CD8-positive, alpha-beta memory T cell (primary cell): ENCODE data around the gene DYRK4. TPM values are rescaled to one million over a fixed set of nuclear protein-coding genes. Genes with fewer than 3 reads are reported as not detected.

Source experiments
- CTCF ChIA-PET: fragments of 350-600 bp; sonication (Branson Sonifier 250); formaldehyde crosslinking; loops from one replicate; lab custom pipeline; 2021; ENCODE audit warnings: antibody characterized with exemption; lab: Charles Lee
- POLR2A ChIA-PET: fragments of 350-600 bp; sonication (Branson Sonifier 250); formaldehyde crosslinking; loops from one replicate; lab custom pipeline; 2021; ENCODE audit warnings: antibody characterized with exemption; lab: Charles Lee
- DNase-seq, 5 donors: peaks; one replicate each; pipeline versions ENCODE4 v3.0.0 to v3.0.0-alpha.2; 2020 to 2022; ENCODE audit warnings: mixed read lengths in 1 of 5
- H3K27ac ChIP-seq: one replicate; pipeline ENCODE4 v1.7.0; 2013; ENCODE audit warnings: low read depth, mild to moderate bottlenecking, low read length, moderate library complexity
- H3K27me3 ChIP-seq: 2 replicates; pipeline ENCODE4 v1.7.0; 2013; ENCODE audit warnings: low read length, mild to moderate bottlenecking; ENCODE audit not compliant: insufficient read depth, poor library complexity, severe bottlenecking
- H3K36me3 ChIP-seq: 2 replicates; pipeline ENCODE4 v1.7.0; 2013; ENCODE audit warnings: mild to moderate bottlenecking, low read length, moderate library complexity; ENCODE audit not compliant: insufficient read depth
- H3K4me1 ChIP-seq: 2 replicates; pipeline ENCODE4 v1.7.0; 2013; ENCODE audit warnings: mild to moderate bottlenecking, low read length, moderate library complexity; ENCODE audit not compliant: insufficient read depth
- H3K4me3 ChIP-seq: 2 replicates; pipeline ENCODE4 v1.7.0; 2013; ENCODE audit warnings: mild to moderate bottlenecking, low read length
- H3K9me3 ChIP-seq: 2 replicates; pipeline ENCODE4 v1.7.0; 2013; ENCODE audit warnings: mild to moderate bottlenecking, low read length
- H3K27ac Mint-ChIP-seq, 8 donors: one replicate each; pipeline ENCODE4 v1.8.0; 2020 to 2021; ENCODE audit warnings: mixed read lengths in 8 of 8, mild to moderate bottlenecking in 6 of 8, inconsistent platforms in 3 of 8, moderate library complexity in 3 of 8
- H3K27me3 Mint-ChIP-seq, 2 donors: one replicate each; pipeline ENCODE4 v1.8.0; 2020 to 2021; ENCODE audit warnings: mixed read lengths in 2 of 2, mild to moderate bottlenecking in 1 of 2, moderate library complexity in 1 of 2
- H3K36me3 Mint-ChIP-seq, 3 donors: one replicate each; pipeline ENCODE4 v1.8.0; 2020 to 2021; ENCODE audit warnings: mixed read lengths in 3 of 3, inconsistent platforms in 1 of 3, mild to moderate bottlenecking in 1 of 3
- H3K4me1 Mint-ChIP-seq, 3 donors: one replicate each; pipeline ENCODE4 v1.8.0; 2020 to 2021; ENCODE audit warnings: mixed read lengths in 3 of 3, inconsistent platforms in 1 of 3, mild to moderate bottlenecking in 1 of 3
- H3K4me3 Mint-ChIP-seq, 7 donors: one replicate each; pipeline ENCODE4 v1.8.0; 2020 to 2021; ENCODE audit warnings: mixed read lengths in 7 of 7, mild to moderate bottlenecking in 6 of 7, moderate library complexity in 4 of 7, inconsistent platforms in 2 of 7
- H3K9me3 Mint-ChIP-seq, 5 donors: one replicate each; pipeline ENCODE4 v1.8.0; 2020 to 2022; ENCODE audit warnings: mixed read lengths in 5 of 5, mild to moderate bottlenecking in 3 of 5, moderate library complexity in 2 of 5, inconsistent platforms in 1 of 5
- polyA plus RNA-seq: library from polyadenylated mRNA; unstranded; fragments of 300-500 nt; fragmentation: Illumina TruSeq; gene quantifications from one replicate; pipeline ENCODE4 v1.2.3, GENCODE V29; 2021
- total RNA-seq, 2 experiments: library from RNA; stranded (reverse); gene quantifications; one replicate each; pipeline ENCODE4 v1.2.3, GENCODE V29; 2021

The DYRK4 gene
- total and polyA plus RNA-seq, 3 experiments from 2014 or later: 29.5 to 42.5 (median 29.6) TPM

- no peak for DNase-seq
- H3K4me3 ChIP-seq: no peak overlapping the region
- H3K4me1 Mint-ChIP-seq: peaks cover 29 to 47% (median 45%) of the 10 kb centered on the region in 3 donors
- ChIA-PET CTCF (no interaction called here), POLR2A (no interaction called here)
- H3K9me3 ChIP-seq: no peaks in the 10 kb centered on the region
- H3K27me3 Mint-ChIP-seq: peaks cover 5 to 17% of the 10 kb centered on the region in 2 donors
- peaks cover 0 to 43% (median 9%) of the 10 kb centered on the region in 3 donors for H3K36me3 Mint-ChIP-seq
- H3K27ac Mint-ChIP-seq: peak overlapping the region in 2 of 8 donors; percentile 31 to 39
- H3K27me3 ChIP-seq: no peaks in the 10 kb centered on the region
- H3K27ac ChIP-seq: no peak overlapping the region
- peaks cover 6% of the 10 kb centered on the region for H3K36me3 ChIP-seq
- peaks cover 9% of the 10 kb centered on the region for H3K4me1 ChIP-seq
- H3K4me3 Mint-ChIP-seq: peak overlapping the region in 3 of 7 donors; percentile 42 to 81 (median 59)
- H3K9me3 Mint-ChIP-seq: no peaks in the 10 kb centered on the region
Measured at GRCh38 chr12:4607056-4607455, 45.0 kb downstream of the DYRK4 start.

- POLR2A ChIA-PET: no interaction called here
Measured at GRCh38 chr12:4609071-4609470, 47.1 kb downstream of the DYRK4 start.

GRCh38 chr12:4610481-4610880, 48.5 kb downstream of the DYRK4 start:
- Histone ChIP-seq H3K36me3 (peaks cover 6% of the 10 kb centered on the region), H3K4me1 (peaks cover 5% of the 10 kb centered on the region), H3K27me3 (no peaks in the 10 kb centered on the region), H3K9me3 (no peaks in the 10 kb centered on the region), H3K27ac (no peak overlapping the region), H3K4me3 (no peak overlapping the region)
- Mint-ChIP-seq H3K27me3 (no peaks in the 10 kb centered on the region), H3K4me3 (no peak overlapping the region), H3K9me3 (no peaks in the 10 kb centered on the region), H3K36me3 (peaks cover 0 to 68% (median 26%) of the 10 kb centered on the region in 3 donors), H3K4me1 (peaks cover 19 to 35% (median 32%) of the 10 kb centered on the region in 3 donors), H3K27ac (no peak overlapping the region)
- POLR2A ChIA-PET: no interaction called here
- no peak for DNase-seq
- CTCF ChIA-PET: no interaction called here

More at GRCh38 chr12:4609071-4609470, 47.1 kb downstream of the DYRK4 start:
- H3K4me3 ChIP-seq: no peak overlapping the region
- peaks cover 9% of the 10 kb centered on the region for H3K4me1 ChIP-seq
- peaks cover 29 to 47% (median 45%) of the 10 kb centered on the region in 3 donors for H3K4me1 Mint-ChIP-seq
- no peak overlapping the region for H3K27ac ChIP-seq
- H3K36me3 Mint-ChIP-seq: peaks cover 0 to 60% (median 17%) of the 10 kb centered on the region in 3 donors
- peak overlapping the region in 1 of 7 donors; percentile 31 for H3K4me3 Mint-ChIP-seq
- H3K9me3 ChIP-seq: no peaks in the 10 kb centered on the region
- H3K36me3 ChIP-seq: peaks cover 6% of the 10 kb centered on the region
- peak overlapping the region in 1 of 8 donors; percentile 32 for H3K27ac Mint-ChIP-seq
- DNase-seq: no peak
- H3K9me3 Mint-ChIP-seq: no peaks in the 10 kb centered on the region
- H3K27me3 ChIP-seq: no peaks in the 10 kb centered on the region
- no peaks in the 10 kb centered on the region for H3K27me3 Mint-ChIP-seq
- CTCF ChIA-PET: no interaction called here

GRCh38 chr12:4615667-4616066, 53.7 kb downstream of the DYRK4 start:
- Mint-ChIP-seq H3K27ac (no peak overlapping the region), H3K27me3 (no peaks in the 10 kb centered on the region), H3K9me3 (no peaks in the 10 kb centered on the region), H3K4me1 (no peaks in the 10 kb centered on the region), H3K36me3 (peaks cover 0 to 48% (median 18%) of the 10 kb centered on the region in 3 donors), H3K4me3 (no peak overlapping the region)
- Histone ChIP-seq H3K27ac (no peak overlapping the region), H3K4me1 (no peaks in the 10 kb centered on the region), H3K27me3 (no peaks in the 10 kb centered on the region), H3K36me3 (no peaks in the 10 kb centered on the region), H3K9me3 (no peaks in the 10 kb centered on the region), H3K4me3 (no peak overlapping the region)
- ChIA-PET POLR2A (no interaction called here), CTCF (interaction anchor here (2.6 kb wide), 1 partner anchor 11 kb away, joined by 9 read pairs; no protein-coding TSS in a partner anchor)
- DNase-seq: no peak

GRCh38 chr12:4621511-4621910, 59.5 kb downstream of the DYRK4 start:
- ChIA-PET CTCF (no interaction called here), POLR2A (no interaction called here)
- H3K9me3 ChIP-seq: no peaks in the 10 kb centered on the region
- H3K36me3 Mint-ChIP-seq: no peaks in the 10 kb centered on the region
- no peak overlapping the region for H3K4me3 ChIP-seq
- H3K9me3 Mint-ChIP-seq: no peaks in the 10 kb centered on the region
- H3K27ac ChIP-seq: no peak overlapping the region
- H3K4me1 Mint-ChIP-seq: no peaks in the 10 kb centered on the region
- H3K4me3 Mint-ChIP-seq: no peak overlapping the region
- no peak for DNase-seq
- H3K27me3 ChIP-seq: no peaks in the 10 kb centered on the region
- H3K4me1 ChIP-seq: no peaks in the 10 kb centered on the region
- H3K36me3 ChIP-seq: no peaks in the 10 kb centered on the region
- H3K27ac Mint-ChIP-seq: no peak overlapping the region
- H3K27me3 Mint-ChIP-seq: peaks cover 4% of the 10 kb centered on the region in 2 donors

- Histone ChIP-seq H3K27ac (no peak overlapping the region), H3K27me3 (no peaks in the 10 kb centered on the region), H3K4me1 (no peaks in the 10 kb centered on the region), H3K9me3 (no peaks in the 10 kb centered on the region), H3K36me3 (no peaks in the 10 kb centered on the region), H3K4me3 (no peak overlapping the region)
- H3K4me1 Mint-ChIP-seq: no peaks in the 10 kb centered on the region
- H3K27ac Mint-ChIP-seq: no peak overlapping the region
- H3K27me3 Mint-ChIP-seq: peaks cover 4 to 8% of the 10 kb centered on the region in 2 donors
- H3K36me3 Mint-ChIP-seq: no peaks in the 10 kb centered on the region
- H3K4me3 Mint-ChIP-seq: no peak overlapping the region
- CTCF ChIA-PET: no interaction called here
- POLR2A ChIA-PET: no interaction called here
- no peaks in the 10 kb centered on the region for H3K9me3 Mint-ChIP-seq
- DNase-seq: no peak
Measured at GRCh38 chr12:4626543-4626942, 64.5 kb downstream of the DYRK4 start.

GRCh38 chr12:4628406-4628805, 66.4 kb downstream of the DYRK4 start:
- no peaks in the 10 kb centered on the region for H3K27me3 ChIP-seq
- no peaks in the 10 kb centered on the region for H3K36me3 ChIP-seq
- Mint-ChIP-seq H3K36me3 (no peaks in the 10 kb centered on the region), H3K27ac (no peak overlapping the region), H3K9me3 (no peaks in the 10 kb centered on the region), H3K4me1 (no peaks in the 10 kb centered on the region), H3K27me3 (peaks cover 0 to 9% of the 10 kb centered on the region in 2 donors), H3K4me3 (no peak overlapping the region)
- H3K4me1 ChIP-seq: no peaks in the 10 kb centered on the region
- DNase-seq: no peak
- H3K4me3 ChIP-seq: no peak overlapping the region
- H3K27ac ChIP-seq: no peak overlapping the region
- no peaks in the 10 kb centered on the region for H3K9me3 ChIP-seq
- CTCF ChIA-PET: no interaction called here
- POLR2A ChIA-PET: no interaction called here

GRCh38 chr12:4630262-4630661, 68.3 kb downstream of the DYRK4 start:
- Histone ChIP-seq H3K4me3 (no peak overlapping the region), H3K4me1 (no peaks in the 10 kb centered on the region), H3K27ac (no peak overlapping the region), H3K9me3 (no peaks in the 10 kb centered on the region), H3K36me3 (no peaks in the 10 kb centered on the region), H3K27me3 (no peaks in the 10 kb centered on the region)
- Mint-ChIP-seq H3K27me3 (peaks cover 0 to 13% of the 10 kb centered on the region in 2 donors), H3K4me3 (no peak overlapping the region), H3K9me3 (no peaks in the 10 kb centered on the region), H3K27ac (no peak overlapping the region), H3K4me1 (no peaks in the 10 kb centered on the region), H3K36me3 (peaks cover 0 to 1% (median 0%) of the 10 kb centered on the region in 3 donors)
- CTCF ChIA-PET: interaction anchor here (1.0 kb wide), 1 partner anchor 19 kb away, joined by 3 read pairs; the partner anchor contains the start of genes AKAP3 and NDUFA9
- POLR2A ChIA-PET: no interaction called here
- no peak for DNase-seq
